HepG2 (cell line): Measurements from ENCODE around the gene FAM131C. TPM values are rescaled to one million over a fixed set of nuclear protein-coding genes. Genes with fewer than 3 reads are reported as not detected.

ENCODE experiments used
- ATF7-NPFF ChIP-seq: sonication (generic); formaldehyde crosslinking; IDR thresholded peaks from 2 replicates; pipeline ENCODE4 v1.8.1; 2023; ENCODE audit warnings: mild to moderate bottlenecking, low read depth, missing genetic modification reagents, moderate library complexity
- KAT2B ChIP-seq: fragments of 150-350 bp; IDR thresholded peaks from 2 replicates; pipeline ENCODE4 v1.6.1; 2014; ENCODE audit warnings: low read depth, low read length, borderline replicate concordance
- KLF6 ChIP-seq: IDR thresholded peaks from 2 replicates; pipeline ENCODE4 v1.8.0; 2016; ENCODE audit warnings: missing biosample characterization, missing genetic modification reagents
- MTERF4 ChIP-seq: sonication (generic); formaldehyde crosslinking; IDR thresholded peaks from 2 replicates; pipeline ENCODE4 v1.8.0; 2023; ENCODE audit warnings: mild to moderate bottlenecking, missing genetic modification reagents
- MYC ChIP-seq: sonication (generic); formaldehyde crosslinking; IDR thresholded peaks from 2 replicates; pipeline ENCODE4 v1.9.0; 2021; ENCODE audit warnings: missing genetic modification reagents, borderline replicate concordance
- NFKB2 ChIP-seq: sonication (generic); formaldehyde crosslinking; IDR thresholded peaks from 2 replicates; pipeline ENCODE4 v1.4.0; 2020; ENCODE audit warnings: missing genetic modification reagents, borderline replicate concordance
- RARA ChIP-seq: IDR thresholded peaks from 2 replicates; pipeline ENCODE4 v1.6.1; 2016; ENCODE audit warnings: missing genetic modification reagents, missing compliant biosample characterization
- SOX6 ChIP-seq, 2 experiments: fragments of 450-650 bp in 1 of 2; sonication (generic) in 1 of 2; formaldehyde crosslinking in 1 of 2; IDR thresholded peaks; 2 replicates each; pipeline versions ENCODE4 v1.4.0 to v1.6.1; 2017 to 2020; ENCODE audit warnings: antibody characterized with exemption in 1 of 2, mild to moderate bottlenecking in 1 of 2, missing genetic modification reagents in 1 of 2
- ZFP41 ChIP-seq: sonication (generic); formaldehyde crosslinking; IDR thresholded peaks from 2 replicates; pipeline ENCODE4 v1.4.0; 2020; ENCODE audit warnings: mild to moderate bottlenecking, missing genetic modification reagents, borderline replicate concordance
- ZNF329 ChIP-seq: sonication (generic); formaldehyde crosslinking; IDR thresholded peaks from 2 replicates; pipeline ENCODE4 v1.9.0; 2021; ENCODE audit warnings: low read depth, mild to moderate bottlenecking, missing genetic modification reagents
- ZNF562 ChIP-seq: sonication (generic); formaldehyde crosslinking; IDR thresholded peaks from 2 replicates; pipeline ENCODE4 v1.8.0; 2022; ENCODE audit warnings: missing genetic modification reagents, borderline replicate concordance
- ZNF770 ChIP-seq: sonication (generic); formaldehyde crosslinking; IDR thresholded peaks from 2 replicates; pipeline ENCODE4 v1.5.0; 2020; ENCODE audit warnings: mild to moderate bottlenecking, missing genetic modification reagents
- polyA plus RNA-seq, 8 experiments: library from polyadenylated mRNA; depleted of rRNA in 3 of 8; stranded (reverse) in 7 of 8; unstranded in 1 of 8; fragments of >200 nt; fragmentation: Illumina TruSeq in 4 of 8; extraction: Trizol in 4 of 8; gene quantifications; 2 replicates each; pipeline versions ENCODE4 v1.2.1 to v1.2.3, GENCODE V29; 2011 to 2016; ENCODE audit warnings: low read depth in 4 of 8, missing spikeins in 1 of 8, mixed read lengths in 1 of 8; ENCODE audit not compliant: insufficient read depth in 1 of 8
- total RNA-seq, 5 experiments: library from RNA; depleted of rRNA; stranded (reverse); fragments of >200 nt; fragmentation: Illumina TruSeq; extraction: Trizol; gene quantifications; 2 replicates each; pipeline ENCODE4 v1.2.3, GENCODE V29; 2016; ENCODE audit warnings: low read depth in 1 of 5

FAM131C gene
- total and polyA plus RNA-seq, 2 of the 13 experiments (the other 11 are each of a cell fraction or from before 2014, with no cell fraction given), result 0.07 TPM; not detected in 1

GRCh38 chr1:16092923-16093511, 19.6 kb upstream of the FAM131C start (continued):
- TF ChIP-seq MTERF4 (CRISPR knock-in tag), result no peak
- no peak for TF ChIP-seq NFKB2 (CRISPR knock-in tag)
- TF ChIP-seq ZNF770, result peak; percentile 85
- TF ChIP-seq KLF6 (CRISPR knock-in tag), result no peak
- TF ChIP-seq ZNF562 (CRISPR knock-in tag), result no peak
- TF ChIP-seq ATF7-NPFF (CRISPR knock-in tag), result no peak
- no peak for TF ChIP-seq MYC (CRISPR knock-in tag)
- TF ChIP-seq KAT2B, result no peak
- no peak for TF ChIP-seq ZFP41 (CRISPR knock-in tag)
- TF ChIP-seq SOX6 (IDR thresholded peaks at IDR 0.05), result no peak
- TF ChIP-seq SOX6 (CRISPR knock-in tag; IDR thresholded peaks at IDR 0.05), result 0 out of 2 replicates have a peak, but pooled peaks have one; percentile 17
- TF ChIP-seq ZNF329 (CRISPR knock-in tag), result no peak
- peak; percentile 36 for TF ChIP-seq RARA (CRISPR knock-in tag)
